HepG2 (cell line): ENCODE results near the gene RALB. TPM values are rescaled to one million over a fixed set of nuclear protein-coding genes. Genes with fewer than 3 reads are reported as not detected.

Source experiments
- ATF7 ChIP-seq, 2 experiments: fragments of 450-650 bp in 1 of 2; sonication (generic) in 1 of 2; formaldehyde crosslinking in 1 of 2; IDR thresholded peaks; 2 replicates each; pipeline versions ENCODE4 v1.4.0 to v1.6.1; 2016 to 2020; ENCODE audit warnings: antibody characterized with exemption in 1 of 2, mild to moderate bottlenecking in 1 of 2, missing genetic modification reagents in 1 of 2
- ELF4 ChIP-seq: sonication (generic); formaldehyde crosslinking; IDR thresholded peaks from 2 replicates; pipeline ENCODE4 v1.5.0; 2020; ENCODE audit warnings: missing genetic modification reagents, mild to moderate bottlenecking, moderate library complexity, borderline replicate concordance
- KAT8 ChIP-seq: IDR thresholded peaks from 2 replicates; pipeline ENCODE4 v1.6.1; 2016; ENCODE audit warnings: missing genetic modification reagents, missing compliant biosample characterization
- KLF16 ChIP-seq, 2 experiments: sonication (generic) in 1 of 2; formaldehyde crosslinking in 1 of 2; IDR thresholded peaks; 2 replicates each; pipeline versions ENCODE4 v1.6.1 to v1.8.0; 2016 to 2023; ENCODE audit warnings: missing genetic modification reagents in 2 of 2, missing compliant biosample characterization in 1 of 2
- MIER3 ChIP-seq: IDR thresholded peaks from 2 replicates; pipeline ENCODE4 v1.6.1; 2016; ENCODE audit warnings: missing compliant biosample characterization, borderline replicate concordance
- NBN ChIP-seq: fragments of 450-650 bp; conservative IDR thresholded peaks from 2 replicates; pipeline ENCODE4 v1.6.1; 2017
- NFIB ChIP-seq: sonication (generic); formaldehyde crosslinking; IDR thresholded peaks from 2 replicates; pipeline ENCODE4 v1.9.0; 2021; ENCODE audit warnings: missing genetic modification reagents, mild to moderate bottlenecking, borderline replicate concordance
- NR2F2 ChIP-seq: IDR thresholded peaks from 2 replicates; pipeline ENCODE4 v1.6.1; 2012; ENCODE audit warnings: low read depth, inconsistent platforms, borderline replicate concordance
- PPARG ChIP-seq: conservative IDR thresholded peaks from 2 replicates; pipeline ENCODE4 v1.6.1; 2016; ENCODE audit warnings: missing biosample characterization, missing genetic modification reagents
- RARA ChIP-seq: IDR thresholded peaks from 2 replicates; pipeline ENCODE4 v1.6.1; 2016; ENCODE audit warnings: missing genetic modification reagents, missing compliant biosample characterization
- RCOR2 ChIP-seq: IDR thresholded peaks from 2 replicates; pipeline ENCODE4 v1.6.1; 2016; ENCODE audit warnings: missing biosample characterization, missing genetic modification reagents
- RXRB ChIP-seq: IDR thresholded peaks from 2 replicates; pipeline ENCODE4 v1.6.1; 2016; ENCODE audit warnings: borderline replicate concordance, missing genetic modification reagents, missing compliant biosample characterization
- SKI ChIP-seq: fragments of 450-650 bp; IDR thresholded peaks from one replicate; pipeline ENCODE4 v1.6.1; 2018; ENCODE audit warnings: mild to moderate bottlenecking; ENCODE audit not compliant: partially characterized antibody
- SP140L ChIP-seq: sonication (generic); formaldehyde crosslinking; IDR thresholded peaks from 2 replicates; pipeline ENCODE4 v1.4.0; 2020; ENCODE audit warnings: missing genetic modification reagents, borderline replicate concordance
- TGIF2 ChIP-seq: IDR thresholded peaks from 2 replicates; pipeline ENCODE4 v1.6.1; 2016; ENCODE audit warnings: control low read depth, missing compliant biosample characterization
- ZMYM3 ChIP-seq: sonication (generic); formaldehyde crosslinking; IDR thresholded peaks from 2 replicates; pipeline ENCODE4 v1.5.1; 2020; ENCODE audit warnings: mild to moderate bottlenecking, missing genetic modification reagents
- ZNF12 ChIP-seq: sonication (generic); formaldehyde crosslinking; IDR thresholded peaks from 2 replicates; pipeline ENCODE4 v1.5.0; 2020; ENCODE audit warnings: missing genetic modification reagents
- ZNF253 ChIP-seq: sonication (generic); formaldehyde crosslinking; IDR thresholded peaks from 2 replicates; pipeline ENCODE4 v1.8.0; 2022; ENCODE audit warnings: mild to moderate bottlenecking, missing genetic modification reagents, borderline replicate concordance
- ZNF350 ChIP-seq: sonication (generic); formaldehyde crosslinking; IDR thresholded peaks from 2 replicates; pipeline ENCODE4 v1.4.0; 2020; ENCODE audit warnings: mild to moderate bottlenecking, low read depth, missing genetic modification reagents, borderline replicate concordance
- polyA plus RNA-seq, 8 experiments: library from polyadenylated mRNA; depleted of rRNA in 3 of 8; stranded (reverse) in 7 of 8; unstranded in 1 of 8; fragments of >200 nt; fragmentation: Illumina TruSeq in 4 of 8; extraction: Trizol in 4 of 8; gene quantifications; 2 replicates each; pipeline versions ENCODE4 v1.2.1 to v1.2.3, GENCODE V29; 2011 to 2016; ENCODE audit warnings: low read depth in 4 of 8, missing spikeins in 1 of 8, mixed read lengths in 1 of 8; ENCODE audit not compliant: insufficient read depth in 1 of 8
- total RNA-seq, 5 experiments: library from RNA; depleted of rRNA; stranded (reverse); fragments of >200 nt; fragmentation: Illumina TruSeq; extraction: Trizol; gene quantifications; 2 replicates each; pipeline ENCODE4 v1.2.3, GENCODE V29; 2016; ENCODE audit warnings: low read depth in 1 of 5
- TF ChIP-seq, protein P1 (sequence below): sonication (generic); formaldehyde crosslinking; conservative IDR thresholded peaks from 2 replicates; pipeline ENCODE4 v1.8.0; 2022; ENCODE audit warnings: mild to moderate bottlenecking, moderate library complexity, missing genetic modification reagents
- TF ChIP-seq, protein P2 (sequence below): sonication (generic); formaldehyde crosslinking; IDR thresholded peaks from 2 replicates; pipeline ENCODE4 v1.4.0; 2020; ENCODE audit warnings: missing genetic modification reagents, borderline replicate concordance
- TF ChIP-seq, protein P3 (sequence below): sonication (generic); formaldehyde crosslinking; IDR thresholded peaks from 2 replicates; pipeline ENCODE4 v1.4.0; 2020; ENCODE audit warnings: missing genetic modification reagents
- TF ChIP-seq, protein P4 (sequence below): sonication (generic); formaldehyde crosslinking; IDR thresholded peaks from 2 replicates; pipeline ENCODE4 v1.8.1; 2023; ENCODE audit warnings: mild to moderate bottlenecking, inconsistent platforms, moderate library complexity, missing genetic modification reagents, borderline replicate concordance

Gene RALB
- total and polyA plus RNA-seq, 2 of the 13 experiments (the other 11 are each of a cell fraction or from before 2014, with no cell fraction given): 37.8 to 43.2 TPM

DNA sequence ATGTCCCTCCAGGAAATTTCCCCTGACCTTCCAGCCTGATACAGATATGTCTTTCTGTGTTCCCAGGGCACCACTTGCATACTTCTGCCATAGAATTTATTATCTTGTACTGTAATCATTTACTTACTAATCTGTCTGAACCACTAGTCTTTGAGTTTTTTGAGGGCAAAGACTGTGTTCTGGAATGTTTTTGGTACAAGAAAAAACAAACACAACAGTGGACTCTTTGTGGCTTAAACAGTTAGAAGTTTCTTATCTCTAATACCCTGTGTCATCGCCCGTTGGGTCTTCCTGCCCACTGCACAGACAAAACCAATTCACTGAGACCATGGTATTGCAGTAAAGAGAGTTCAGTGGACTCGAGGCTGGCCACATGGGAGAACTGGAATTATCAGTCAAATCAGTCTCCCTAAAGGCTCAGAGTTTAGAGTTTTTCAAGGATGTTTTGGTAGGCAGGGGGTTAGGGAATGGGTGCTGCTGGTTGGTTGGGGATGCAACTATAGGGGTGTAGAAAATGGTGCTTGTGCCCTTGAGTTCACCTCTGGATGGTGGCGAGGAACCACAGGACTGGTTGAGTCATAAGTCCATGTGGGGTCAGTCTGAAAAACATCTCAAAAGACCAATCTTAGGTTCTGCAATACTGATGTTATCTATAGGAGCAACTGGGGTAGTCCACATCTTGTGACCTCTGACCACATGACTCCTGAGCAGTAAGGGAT, 20.3 kb downstream of the RALB start (continued):
- TF ChIP-seq, protein P1, sequence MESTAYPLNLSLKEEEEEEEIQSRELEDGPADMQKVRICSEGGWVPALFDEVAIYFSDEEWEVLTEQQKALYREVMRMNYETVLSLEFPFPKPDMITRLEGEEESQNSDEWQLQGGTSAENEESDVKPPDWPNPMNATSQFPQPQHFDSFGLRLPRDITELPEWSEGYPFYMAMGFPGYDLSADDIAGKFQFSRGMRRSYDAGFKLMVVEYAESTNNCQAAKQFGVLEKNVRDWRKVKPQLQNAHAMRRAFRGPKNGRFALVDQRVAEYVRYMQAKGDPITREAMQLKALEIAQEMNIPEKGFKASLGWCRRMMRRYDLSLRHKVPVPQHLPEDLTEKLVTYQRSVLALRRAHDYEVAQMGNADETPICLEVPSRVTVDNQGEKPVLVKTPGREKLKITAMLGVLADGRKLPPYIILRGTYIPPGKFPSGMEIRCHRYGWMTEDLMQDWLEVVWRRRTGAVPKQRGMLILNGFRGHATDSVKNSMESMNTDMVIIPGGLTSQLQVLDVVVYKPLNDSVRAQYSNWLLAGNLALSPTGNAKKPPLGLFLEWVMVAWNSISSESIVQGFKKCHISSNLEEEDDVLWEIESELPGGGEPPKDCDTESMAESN: peak; percentile 65; the same call in 1 of the 2 replicates
- peak; percentile 89 for TF ChIP-seq RXRB (CRISPR knock-in tag)
- TF ChIP-seq RARA (CRISPR knock-in tag): peak; percentile 58
- TF ChIP-seq NBN: no peak
- 0 out of 2 replicates have a peak, but pooled peaks have one; percentile 33 for TF ChIP-seq SP140L (CRISPR knock-in tag)
- TF ChIP-seq ZNF12 (CRISPR knock-in tag): 0 out of 2 replicates have a peak, but pooled peaks have one; percentile 31
- peak; percentile 64 for TF ChIP-seq PPARG (CRISPR knock-in tag)
- peak; percentile 43 for TF ChIP-seq KAT8 (CRISPR knock-in tag)
- peak; percentile 94 for TF ChIP-seq RCOR2 (CRISPR knock-in tag)
- TF ChIP-seq ATF7 (IDR thresholded peaks at IDR 0.05): no peak
- TF ChIP-seq ATF7 (CRISPR knock-in tag; IDR thresholded peaks at IDR 0.05): peak; percentile 69; the same call in 1 of the 2 replicates
- TF ChIP-seq ZNF350 (CRISPR knock-in tag): peak; percentile 70; the same call in 1 of the 2 replicates
- TF ChIP-seq, protein P2, sequence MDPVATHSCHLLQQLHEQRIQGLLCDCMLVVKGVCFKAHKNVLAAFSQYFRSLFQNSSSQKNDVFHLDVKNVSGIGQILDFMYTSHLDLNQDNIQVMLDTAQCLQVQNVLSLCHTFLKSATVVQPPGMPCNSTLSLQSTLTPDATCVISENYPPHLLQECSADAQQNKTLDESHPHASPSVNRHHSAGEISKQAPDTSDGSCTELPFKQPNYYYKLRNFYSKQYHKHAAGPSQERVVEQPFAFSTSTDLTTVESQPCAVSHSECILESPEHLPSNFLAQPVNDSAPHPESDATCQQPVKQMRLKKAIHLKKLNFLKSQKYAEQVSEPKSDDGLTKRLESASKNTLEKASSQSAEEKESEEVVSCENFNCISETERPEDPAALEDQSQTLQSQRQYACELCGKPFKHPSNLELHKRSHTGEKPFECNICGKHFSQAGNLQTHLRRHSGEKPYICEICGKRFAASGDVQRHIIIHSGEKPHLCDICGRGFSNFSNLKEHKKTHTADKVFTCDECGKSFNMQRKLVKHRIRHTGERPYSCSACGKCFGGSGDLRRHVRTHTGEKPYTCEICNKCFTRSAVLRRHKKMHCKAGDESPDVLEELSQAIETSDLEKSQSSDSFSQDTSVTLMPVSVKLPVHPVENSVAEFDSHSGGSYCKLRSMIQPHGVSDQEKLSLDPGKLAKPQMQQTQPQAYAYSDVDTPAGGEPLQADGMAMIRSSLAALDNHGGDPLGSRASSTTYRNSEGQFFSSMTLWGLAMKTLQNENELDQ (CRISPR knock-in tag): peak; percentile 62; the same call in 1 of the 2 replicates
- TF ChIP-seq, protein P3, sequence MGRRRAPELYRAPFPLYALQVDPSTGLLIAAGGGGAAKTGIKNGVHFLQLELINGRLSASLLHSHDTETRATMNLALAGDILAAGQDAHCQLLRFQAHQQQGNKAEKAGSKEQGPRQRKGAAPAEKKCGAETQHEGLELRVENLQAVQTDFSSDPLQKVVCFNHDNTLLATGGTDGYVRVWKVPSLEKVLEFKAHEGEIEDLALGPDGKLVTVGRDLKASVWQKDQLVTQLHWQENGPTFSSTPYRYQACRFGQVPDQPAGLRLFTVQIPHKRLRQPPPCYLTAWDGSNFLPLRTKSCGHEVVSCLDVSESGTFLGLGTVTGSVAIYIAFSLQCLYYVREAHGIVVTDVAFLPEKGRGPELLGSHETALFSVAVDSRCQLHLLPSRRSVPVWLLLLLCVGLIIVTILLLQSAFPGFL: no peak
- TF ChIP-seq ZMYM3 (CRISPR knock-in tag): peak; percentile 95
- TF ChIP-seq, protein P4, sequence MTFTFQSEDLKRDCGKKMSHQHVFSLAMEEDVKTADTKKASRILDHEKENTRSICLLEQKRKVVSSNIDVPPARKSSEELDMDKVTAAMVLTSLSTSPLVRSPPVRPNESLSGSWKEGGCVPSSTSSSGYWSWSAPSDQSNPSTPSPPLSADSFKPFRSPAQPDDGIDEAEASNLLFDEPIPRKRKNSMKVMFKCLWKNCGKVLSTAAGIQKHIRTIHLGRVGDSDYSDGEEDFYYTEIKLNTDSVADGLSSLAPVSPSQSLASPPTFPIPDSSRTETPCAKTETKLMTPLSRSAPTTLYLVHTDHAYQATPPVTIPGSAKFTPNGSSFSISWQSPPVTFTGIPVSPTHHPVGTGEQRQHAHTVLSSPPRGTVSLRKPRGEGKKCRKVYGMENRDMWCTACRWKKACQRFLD (CRISPR knock-in tag): no peak
- peak; percentile 44 for TF ChIP-seq SKI
- 0 out of 2 replicates have a peak, but pooled peaks have one; percentile 58 for TF ChIP-seq TGIF2 (CRISPR knock-in tag)
- TF ChIP-seq MIER3 (CRISPR knock-in tag): peak; percentile 68; the same call in 1 of the 2 replicates
- no peak for TF ChIP-seq ZNF253 (CRISPR knock-in tag)
- TF ChIP-seq ELF4 (CRISPR knock-in tag): peak; percentile 52; the same call in 1 of the 2 replicates
- TF ChIP-seq NFIB (CRISPR knock-in tag): no peak
- peak; percentile 16; the same call in 1 of the 2 replicates for TF ChIP-seq NR2F2
- TF ChIP-seq KLF16 (CRISPR knock-in tag; IDR thresholded peaks at IDR 0.05): peak in 1 of 2 experiments; percentile 67; a peak in 1 of 4 replicates
